Heart left ventricle (tissue), 16 donors: ENCODE data around the gene ANAPC2. TPM values are rescaled to one million over a fixed set of nuclear protein-coding genes. Genes with fewer than 3 reads are reported as not detected.
A peak's percentile ranks its signal among the peaks of the same experiment; 100 is the strongest.

Experiments
- ATAC-seq, 4 donors: fragments of 200-7000 bp; cut with Tn5 transposase; one replicate each; pipeline ENCODE4 v1.9.1; 2020 to 2022; ENCODE audit warnings: moderate library complexity in 4 of 4, mild to moderate bottlenecking in 3 of 4, moderate number of reproducible peaks in 1 of 4
- DNase-seq, 5 donors: peaks; one replicate each; pipeline ENCODE4 v3.0.0-alpha.2; 2020
- H3K27ac ChIP-seq, 12 donors: fragments of 200-600 bp; sonication (generic) in 4 of 12; one replicate each; pipeline versions ENCODE4 v1.5.0 to v1.8.0; 2016 to 2022; ENCODE audit warnings: mild to moderate bottlenecking in 2 of 12
- H3K27me3 ChIP-seq, 9 donors: fragments of 200-600 bp; sonication (generic) in 2 of 9; one replicate each; pipeline versions ENCODE4 v1.5.1 to v1.8.0; 2016 to 2022; ENCODE audit warnings: mild to moderate bottlenecking in 3 of 9
- H3K36me3 ChIP-seq, 9 donors: fragments of 200-600 bp; sonication (generic) in 2 of 9; one replicate each; pipeline versions ENCODE4 v1.5.0 to v1.8.0; 2018 to 2022; ENCODE audit warnings: mild to moderate bottlenecking in 2 of 9
- H3K4me1 ChIP-seq, 12 donors: fragments of 200-600 bp; sonication (generic) in 4 of 12; one replicate each; pipeline versions ENCODE4 v1.5.0 to v1.8.0; 2016 to 2022; ENCODE audit warnings: mild to moderate bottlenecking in 3 of 12
- H3K4me3 ChIP-seq, 12 donors: fragments of 200-600 bp; sonication (generic) in 4 of 12; one replicate each; pipeline versions ENCODE4 v1.5.0 to v1.8.0; 2017 to 2022; ENCODE audit warnings: mild to moderate bottlenecking in 9 of 12, moderate library complexity in 4 of 12
- H3K9me3 ChIP-seq, 12 donors: fragments of 200-600 bp; sonication (generic) in 4 of 12; one replicate each; pipeline versions ENCODE4 v1.5.0 to v1.8.0; 2016 to 2022; ENCODE audit warnings: mild to moderate bottlenecking in 1 of 12
- POLR2A ChIP-seq, 2 donors: fragments of 450-650 bp; IDR thresholded peaks; one replicate each; pipeline ENCODE4 v1.6.1; 2017; ENCODE audit warnings: antibody characterized with exemption in 2 of 2, mild to moderate bottlenecking in 2 of 2, moderate library complexity in 2 of 2
- WGBS, 4 donors: extraction: QIAGEN DNeasy Blood & Tissue Kit in 2 of 4; methylation state at CpG; one replicate each; pipeline versions ENCODE4 v1.1.5 to v1.1.7; 2013 to 2018; 5-methylcytosine and 5-hydroxymethylcytosine counted together
- intact Hi-C, 10 donors: fragments of 100-400 bp; cut with DNase I; formaldehyde crosslinking; loops; one replicate each; pipeline versions ENCODE4 v1.11.1 to v1.14.2; 2022
- polyA plus RNA-seq, 2 donors: library from polyadenylated mRNA; stranded (reverse); fragments of 200-250 nt; gene quantifications; one replicate each; pipeline ENCODE4 v1.2.3, GENCODE V29; 2013
- total RNA-seq, 9 donors: library from RNA; depleted of rRNA in 2 of 9; stranded (reverse); fragments of >200 nt in 2 of 9; fragmentation: NEBNext Ultra II Directional in 3 of 9; extraction: Animal tissue kit (Norgen Biotek cat#: 25700) in 3 of 9; gene quantifications; one replicate each; pipeline versions ENCODE4 v1.1.0 to v1.2.4, GENCODE V29; 2016 to 2023
- TF ChIP-seq, protein P1 (sequence below), 12 donors: fragments of 200-600 bp; sonication (generic) in 4 of 12; IDR thresholded peaks; one replicate each; pipeline versions ENCODE4 v1.5.0 to v1.8.0; 2018 to 2022; ENCODE audit warnings: antibody characterized with exemption in 12 of 12, mild to moderate bottlenecking in 5 of 12
- donor health status: ischemic (EF 13 %, LVEDD 7.1; RV severe dilation, severe dysfunction).
- donor health status: healthy with polysubstance abuse.
- donor health status: DM: no; HTN: yes; CAD: no.
- donor health status: DM: no; HTN: no; CAD: no.
- donor health status: ischemic (EF 25% LVEDD 6.9; RV normal size, moderate dysfunction).
- donor health status: ischemic (EF 25% LVEDD 5.7; RV mildly dilated, moderate dysfunction).
- donor health status: healthy.
- donor health status: DM: yes; HTN: yes; CAD: no.
- donor health status: ischemic (EF 35%, LVEDD 5.7; RV mildly dilated, moderate dysfunction).
- donor health status: nonischemic (EF 11% LVEDD 7.7; RV severe dilation, severe dysfunction).
- donor health status: DM: yes; HTN: yes; CAD: no.
- donor health status: PGD.
- donor health status: ischemic (EF 29% LVEDD 5.4; RV normal size, mild dysfunction).
- donor health status: nonischemic (EF 23%, LVEDD 6.1; RV moderate dilation, normal function).

ANAPC2 gene
- total and polyA plus RNA-seq, 11 donors: 14.3 to 35.9 (median 28.9) TPM

DNA sequence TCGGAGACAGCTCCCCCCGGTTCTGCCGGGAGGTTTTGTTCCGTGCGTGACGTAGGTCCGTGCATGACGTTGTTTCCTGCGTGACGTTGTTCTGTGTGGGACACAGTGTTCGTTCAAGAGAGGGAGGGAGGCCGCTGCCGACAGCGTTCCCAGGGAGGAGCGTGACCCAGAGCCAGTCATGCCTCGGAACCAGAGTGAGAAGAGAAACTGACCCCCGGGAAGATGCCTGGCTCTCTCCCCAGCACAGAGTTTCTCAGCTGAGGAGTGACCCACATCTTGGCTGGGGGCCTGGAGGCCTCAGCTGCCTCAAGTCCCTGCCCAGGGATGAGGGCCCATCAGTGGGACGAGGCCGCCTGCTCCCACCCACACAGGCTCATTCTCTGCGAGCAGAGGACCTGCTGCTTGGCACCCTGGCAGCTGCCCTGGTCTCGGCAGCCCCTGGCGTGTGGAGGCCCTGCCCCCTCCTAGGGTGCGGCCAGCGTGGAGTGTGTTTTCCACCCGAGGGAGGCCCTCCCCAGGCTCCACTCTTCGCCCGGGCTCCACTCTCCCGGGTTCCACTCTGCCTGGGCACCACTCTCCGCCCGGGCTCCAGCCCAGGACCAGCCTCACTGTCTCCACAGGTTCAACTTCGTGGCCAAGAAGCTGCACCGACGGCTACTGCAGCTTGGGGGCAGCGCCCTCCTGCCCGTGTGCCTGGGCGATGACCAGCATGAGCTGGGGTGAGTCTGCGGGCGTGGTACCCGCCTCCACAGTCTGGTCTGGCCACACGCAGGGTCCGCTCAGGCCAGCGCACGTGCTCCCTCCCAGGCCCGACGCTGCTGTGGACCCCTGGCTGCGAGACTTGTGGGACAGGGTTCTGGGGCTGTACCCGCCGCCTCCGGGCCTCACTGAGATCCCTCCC is 25.1 kb upstream of the ANAPC2 start:
- DNase-seq: no peak
- no peak for ATAC-seq
- peaks cover 0 to 32% (median 2%) of the 10 kb centered on the region in 9 donors for H3K36me3 ChIP-seq
- 88 to 92% (median 91%) methylated on average over 44 to 49 of the region's 49 CpGs for WGBS, 4 donors
- intact Hi-C loops: no loop called here
- H3K27ac ChIP-seq: no peak overlapping the region
- H3K27me3 ChIP-seq: no peaks in the 10 kb centered on the region
- no peak overlapping the region for H3K4me3 ChIP-seq
- H3K4me1 ChIP-seq: peaks cover 2 to 19% (median 15%) of the 10 kb centered on the region in 12 donors
- H3K9me3 ChIP-seq: no peaks in the 10 kb centered on the region
- no peak for TF ChIP-seq POLR2A (IDR thresholded peaks at IDR 0.05)
- TF ChIP-seq, protein P1, sequence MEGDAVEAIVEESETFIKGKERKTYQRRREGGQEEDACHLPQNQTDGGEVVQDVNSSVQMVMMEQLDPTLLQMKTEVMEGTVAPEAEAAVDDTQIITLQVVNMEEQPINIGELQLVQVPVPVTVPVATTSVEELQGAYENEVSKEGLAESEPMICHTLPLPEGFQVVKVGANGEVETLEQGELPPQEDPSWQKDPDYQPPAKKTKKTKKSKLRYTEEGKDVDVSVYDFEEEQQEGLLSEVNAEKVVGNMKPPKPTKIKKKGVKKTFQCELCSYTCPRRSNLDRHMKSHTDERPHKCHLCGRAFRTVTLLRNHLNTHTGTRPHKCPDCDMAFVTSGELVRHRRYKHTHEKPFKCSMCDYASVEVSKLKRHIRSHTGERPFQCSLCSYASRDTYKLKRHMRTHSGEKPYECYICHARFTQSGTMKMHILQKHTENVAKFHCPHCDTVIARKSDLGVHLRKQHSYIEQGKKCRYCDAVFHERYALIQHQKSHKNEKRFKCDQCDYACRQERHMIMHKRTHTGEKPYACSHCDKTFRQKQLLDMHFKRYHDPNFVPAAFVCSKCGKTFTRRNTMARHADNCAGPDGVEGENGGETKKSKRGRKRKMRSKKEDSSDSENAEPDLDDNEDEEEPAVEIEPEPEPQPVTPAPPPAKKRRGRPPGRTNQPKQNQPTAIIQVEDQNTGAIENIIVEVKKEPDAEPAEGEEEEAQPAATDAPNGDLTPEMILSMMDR (IDR thresholded peaks at IDR 0.05): no peak

DNA sequence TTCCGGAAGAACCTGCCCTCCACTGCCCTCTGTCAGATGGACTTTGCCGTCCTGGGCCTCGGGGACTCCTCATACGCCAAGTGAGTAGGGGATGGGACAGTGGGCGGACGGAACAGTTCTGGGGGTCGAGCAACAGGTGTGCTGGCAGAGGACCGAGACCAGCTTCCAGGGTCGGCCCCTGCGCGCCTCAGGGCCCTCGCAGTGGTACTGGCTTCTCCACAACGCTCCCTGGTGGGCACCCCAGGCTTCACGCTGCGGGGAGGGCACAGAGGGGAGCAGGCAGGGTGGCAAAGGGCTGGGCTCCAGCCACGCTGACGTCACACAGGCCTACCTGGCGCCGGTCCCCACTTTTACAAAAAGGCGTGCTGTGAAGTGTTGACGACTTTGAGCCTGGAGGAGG is 24.2 kb upstream of the ANAPC2 start:
- Histone ChIP-seq H3K27ac (no peak overlapping the region), H3K4me1 (peaks cover 0 to 10% (median 6%) of the 10 kb centered on the region in 12 donors), H3K27me3 (no peaks in the 10 kb centered on the region), H3K36me3 (peaks cover 0 to 32% (median 3%) of the 10 kb centered on the region in 9 donors), H3K4me3 (no peak overlapping the region), H3K9me3 (no peaks in the 10 kb centered on the region)
- intact Hi-C loops: no loop called here
- WGBS, 4 donors: 80 to 87% (median 81%) methylated on average over 16 to 21 of the region's 21 CpGs
- ATAC-seq: no peak
- no peak for TF ChIP-seq POLR2A (IDR thresholded peaks at IDR 0.05)
- TF ChIP-seq, protein P1 (IDR thresholded peaks at IDR 0.05): no peak
- no peak for DNase-seq

DNA sequence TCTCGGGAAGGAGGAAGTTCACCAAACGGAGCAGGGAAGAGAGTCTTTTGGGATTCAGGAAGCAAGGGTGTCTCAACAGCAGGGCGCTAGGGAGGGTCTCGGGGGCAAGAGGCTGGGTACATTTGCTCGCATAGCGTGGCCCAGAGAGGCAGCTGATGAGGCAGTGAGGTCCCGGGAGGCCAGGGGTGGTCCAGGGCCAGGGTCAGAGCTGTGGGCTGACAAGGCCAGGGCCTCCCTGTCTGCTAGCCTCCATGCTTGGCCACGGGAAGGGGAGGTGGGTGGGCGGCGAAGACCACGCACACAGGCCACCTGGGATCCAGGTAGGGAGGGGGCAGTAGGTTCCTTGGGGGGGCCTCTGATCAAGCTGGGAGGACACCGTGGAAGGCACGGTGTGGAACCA is 23.2 kb upstream of the ANAPC2 start:
- intact Hi-C loops: no loop called here
- H3K9me3 ChIP-seq: no peaks in the 10 kb centered on the region
- peaks cover 0 to 11% (median 5%) of the 10 kb centered on the region in 12 donors for H3K4me1 ChIP-seq
- 76 to 85% (median 79%) methylated on average over 13 of the region's 13 CpGs for WGBS, 4 donors
- H3K27me3 ChIP-seq: no peaks in the 10 kb centered on the region
- H3K4me3 ChIP-seq: no peak overlapping the region
- DNase-seq: no peak
- no peak overlapping the region for H3K27ac ChIP-seq
- H3K36me3 ChIP-seq: peaks cover 0 to 32% (median 3%) of the 10 kb centered on the region in 9 donors
- no peak for ATAC-seq
- TF ChIP-seq, protein P1 (IDR thresholded peaks at IDR 0.05): no peak
- no peak for TF ChIP-seq POLR2A (IDR thresholded peaks at IDR 0.05)

DNA sequence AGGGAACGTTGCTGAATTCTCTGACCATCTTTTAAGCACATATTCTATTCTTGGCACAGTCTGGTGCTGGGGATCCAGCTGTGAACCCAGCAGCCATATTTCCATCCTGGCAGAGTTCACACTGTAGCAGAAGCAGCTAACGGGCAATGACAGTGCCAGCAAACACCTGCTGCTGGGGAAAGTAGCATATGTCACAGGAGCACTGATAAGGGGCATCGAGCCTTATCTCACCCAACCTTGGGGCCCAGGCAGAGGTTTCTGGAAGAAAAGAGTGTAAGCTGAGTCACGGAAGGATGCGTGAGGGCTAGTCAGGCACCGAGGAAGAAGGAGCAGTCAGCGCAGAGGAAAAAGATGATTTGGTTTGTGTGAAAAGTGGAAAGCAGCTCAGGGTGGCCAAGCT is 18.2 kb upstream of the ANAPC2 start:
- Histone ChIP-seq H3K36me3 (peaks cover 0 to 24% (median 0%) of the 10 kb centered on the region in 9 donors), H3K4me3 (peak overlapping the region in 9 of 12 donors; percentile 73 to 100 (median 98)), H3K9me3 (no peaks in the 10 kb centered on the region), H3K4me1 (peaks cover 7 to 57% (median 44%) of the 10 kb centered on the region in 12 donors), H3K27ac (no peak overlapping the region), H3K27me3 (no peaks in the 10 kb centered on the region)
- no peak for DNase-seq
- TF ChIP-seq POLR2A (IDR thresholded peaks at IDR 0.05): no peak
- TF ChIP-seq, protein P1 (IDR thresholded peaks at IDR 0.05): no peak
- ATAC-seq: no peak
- intact Hi-C loops: no loop called here
- WGBS, 4 donors: 66 to 69% (median 67%) methylated on average over 7 of the region's 7 CpGs
